K562 (cell line): ENCODE measurements around the gene SLC2A10. TPM values are rescaled to one million over a fixed set of nuclear protein-coding genes. Genes with fewer than 3 reads are reported as not detected.

Source experiments
- polyA plus RNA-seq, 8 experiments: library from polyadenylated mRNA; depleted of rRNA in 4 of 8; stranded (reverse) in 5 of 8; unstranded in 3 of 8; fragments of >200 nt; fragmentation: Nextera tagmentation in 2 of 8; fragmentation: Illumina TruSeq in 1 of 8; extraction: Ambion mirVana in 2 of 8; extraction: Trizol in 1 of 8; gene quantifications; 2 replicates each; pipeline versions ENCODE4 v1.2.1 to v1.2.3, GENCODE V29; 2011 to 2014; ENCODE audit warnings: inconsistent platforms in 1 of 8, missing spikeins in 1 of 8
- total RNA-seq, 7 experiments: library from RNA; depleted of rRNA in 6 of 7; stranded (reverse); fragments of >200 nt in 6 of 7; fragmentation: Illumina TruSeq in 2 of 7; extraction: Trizol in 2 of 7; gene quantifications; 2 replicates each; pipeline versions ENCODE4 v1.2.1 to v1.2.3, GENCODE V29; 2011 to 2021; ENCODE audit warnings: low replicate concordance in 1 of 7

The SLC2A10 gene
- total and polyA plus RNA-seq, 9 of the 15 experiments (the other 6 are each of a cell fraction or from before 2014, with no cell fraction given): 0.01 to 1.8 (median 0.10) TPM

Other genes with a start within 250 kb of the SLC2A10 start
- 0.12 and 0.27 TPM in 2 replicates for gene ZNF334, start 196.1 kb upstream of the SLC2A10 start, total RNA-seq (2014; rRNA removed)
- 0.22 and 0.29 TPM in 2 replicates for gene ZNF334, start 196.1 kb upstream of the SLC2A10 start, total RNA-seq (2014; rRNA removed; fragmentation: Illumina TruSeq; extraction: Trizol)
- 0.22 and 0.23 TPM in 2 replicates for gene ZNF334, start 196.1 kb upstream of the SLC2A10 start, total RNA-seq (2015; rRNA removed; fragmentation: Illumina TruSeq; extraction: Trizol)
- gene ZNF334, start 196.1 kb upstream of the SLC2A10 start, total RNA-seq (2021): 0.24 and 0.34 TPM in 2 replicates
- 0.05 and 0.06 TPM in 2 replicates for gene ZNF334, start 196.1 kb upstream of the SLC2A10 start, polyA plus RNA-seq (2011; rRNA removed)
- gene ZNF334, start 196.1 kb upstream of the SLC2A10 start, polyA plus RNA-seq (2014; fragmentation: Illumina TruSeq; extraction: Trizol): 0.21 TPM in 2 replicates
- gene ZNF334, start 196.1 kb upstream of the SLC2A10 start, polyA plus RNA-seq (2014; fragmentation: Nextera tagmentation; extraction: Ambion mirVana): under 1 TPM in 1 of 2 experiments, not detected in 1; 0.08 TPM
- 0.19 and 0.21 TPM in 2 replicates for gene ZNF334, start 196.1 kb upstream of the SLC2A10 start, polyA plus RNA-seq (2014; rRNA removed)
- not detected in 2 replicates for gene OCSTAMP, start 159.0 kb upstream of the SLC2A10 start, total RNA-seq (2014; rRNA removed)
- gene OCSTAMP, start 159.0 kb upstream of the SLC2A10 start, total RNA-seq (2014; rRNA removed; fragmentation: Illumina TruSeq; extraction: Trizol): not detected in 2 replicates
- gene OCSTAMP, start 159.0 kb upstream of the SLC2A10 start, total RNA-seq (2015; rRNA removed; fragmentation: Illumina TruSeq; extraction: Trizol): not detected in 2 replicates
- not detected in 2 replicates for gene OCSTAMP, start 159.0 kb upstream of the SLC2A10 start, total RNA-seq (2021)
- not detected in 2 replicates for gene OCSTAMP, start 159.0 kb upstream of the SLC2A10 start, polyA plus RNA-seq (2011; rRNA removed)
- not detected in 2 replicates for gene OCSTAMP, start 159.0 kb upstream of the SLC2A10 start, polyA plus RNA-seq (2014; fragmentation: Illumina TruSeq; extraction: Trizol)
- not detected for gene OCSTAMP, start 159.0 kb upstream of the SLC2A10 start, polyA plus RNA-seq (2014; fragmentation: Nextera tagmentation; extraction: Ambion mirVana)
- not detected in 2 replicates for gene OCSTAMP, start 159.0 kb upstream of the SLC2A10 start, polyA plus RNA-seq (2014; rRNA removed)
- gene SLC13A3, start 58.2 kb upstream of the SLC2A10 start, total RNA-seq (2014; rRNA removed): 9.9 and 10.0 TPM in 2 replicates
- gene SLC13A3, start 58.2 kb upstream of the SLC2A10 start, total RNA-seq (2014; rRNA removed; fragmentation: Illumina TruSeq; extraction: Trizol): 8.5 and 8.8 TPM in 2 replicates
- gene SLC13A3, start 58.2 kb upstream of the SLC2A10 start, total RNA-seq (2015; rRNA removed; fragmentation: Illumina TruSeq; extraction: Trizol): 6.4 and 7.1 TPM in 2 replicates
- gene SLC13A3, start 58.2 kb upstream of the SLC2A10 start, total RNA-seq (2021): 14.9 and 16.4 TPM in 2 replicates
- gene SLC13A3, start 58.2 kb upstream of the SLC2A10 start, polyA plus RNA-seq (2011; rRNA removed): 8.5 and 11.2 TPM in 2 replicates
- gene SLC13A3, start 58.2 kb upstream of the SLC2A10 start, polyA plus RNA-seq (2014; fragmentation: Illumina TruSeq; extraction: Trizol): 15.0 and 15.7 TPM in 2 replicates
- 1 to 10 TPM; 5.5 to 7.3 TPM for gene SLC13A3, start 58.2 kb upstream of the SLC2A10 start, polyA plus RNA-seq (2014; fragmentation: Nextera tagmentation; extraction: Ambion mirVana)
- 7.9 and 9.1 TPM in 2 replicates for gene SLC13A3, start 58.2 kb upstream of the SLC2A10 start, polyA plus RNA-seq (2014; rRNA removed)
- gene TP53RK, start 20.2 kb upstream of the SLC2A10 start, total RNA-seq (2014; rRNA removed): 35.1 and 43.5 TPM in 2 replicates
- gene TP53RK, start 20.2 kb upstream of the SLC2A10 start, total RNA-seq (2014; rRNA removed; fragmentation: Illumina TruSeq; extraction: Trizol): 17.2 and 18.4 TPM in 2 replicates
- gene TP53RK, start 20.2 kb upstream of the SLC2A10 start, total RNA-seq (2015; rRNA removed; fragmentation: Illumina TruSeq; extraction: Trizol): 16.7 and 18.0 TPM in 2 replicates
- 12.9 and 16.4 TPM in 2 replicates for gene TP53RK, start 20.2 kb upstream of the SLC2A10 start, total RNA-seq (2021)
- 14.4 and 18.3 TPM in 2 replicates for gene TP53RK, start 20.2 kb upstream of the SLC2A10 start, polyA plus RNA-seq (2011; rRNA removed)
- 10.7 and 13.2 TPM in 2 replicates for gene TP53RK, start 20.2 kb upstream of the SLC2A10 start, polyA plus RNA-seq (2014; fragmentation: Illumina TruSeq; extraction: Trizol)
- 1 to 10 TPM; 2.9 to 4.2 TPM for gene TP53RK, start 20.2 kb upstream of the SLC2A10 start, polyA plus RNA-seq (2014; fragmentation: Nextera tagmentation; extraction: Ambion mirVana)
- 18.5 and 24.8 TPM in 2 replicates for gene TP53RK, start 20.2 kb upstream of the SLC2A10 start, polyA plus RNA-seq (2014; rRNA removed)
- gene EYA2, start 185.2 kb downstream of the SLC2A10 start, total RNA-seq (2014; rRNA removed): not detected in 2 replicates
- gene EYA2, start 185.2 kb downstream of the SLC2A10 start, total RNA-seq (2014; rRNA removed; fragmentation: Illumina TruSeq; extraction: Trizol): not detected in 2 replicates
- not detected in 2 replicates for gene EYA2, start 185.2 kb downstream of the SLC2A10 start, total RNA-seq (2015; rRNA removed; fragmentation: Illumina TruSeq; extraction: Trizol)
- gene EYA2, start 185.2 kb downstream of the SLC2A10 start, total RNA-seq (2021): not detected in 2 replicates
- not detected in 2 replicates for gene EYA2, start 185.2 kb downstream of the SLC2A10 start, polyA plus RNA-seq (2011; rRNA removed)
- not detected in 2 replicates for gene EYA2, start 185.2 kb downstream of the SLC2A10 start, polyA plus RNA-seq (2014; fragmentation: Illumina TruSeq; extraction: Trizol)
- under 1 TPM in 1 of 2 experiments, not detected in 1; 0.03 TPM for gene EYA2, start 185.2 kb downstream of the SLC2A10 start, polyA plus RNA-seq (2014; fragmentation: Nextera tagmentation; extraction: Ambion mirVana)
- not detected in 2 replicates for gene EYA2, start 185.2 kb downstream of the SLC2A10 start, polyA plus RNA-seq (2014; rRNA removed)